H9 (cell line): ENCODE data around the gene CACNA1I. TPM values are rescaled to one million over a fixed set of nuclear protein-coding genes. Genes with fewer than 3 reads are reported as not detected.

Source experiments
- DNase-seq: peaks from one replicate; pipeline ENCODE4 v3.0.0-alpha.2; 2017
- H2AFZ ChIP-seq: one replicate; pipeline ENCODE4 v1.6.1; 2013; ENCODE audit warnings: mild to moderate bottlenecking, low read length, control low read depth, moderate library complexity
- H2AK5ac ChIP-seq: 2 replicates; pipeline ENCODE4 v1.6.1; 2013; ENCODE audit warnings: low read length, control low read depth, mixed read lengths; ENCODE audit not compliant: insufficient read length
- H2BK120ac ChIP-seq: one replicate; pipeline ENCODE4 v1.6.1; 2013; ENCODE audit warnings: low read depth, mild to moderate bottlenecking, low read length, control low read depth, inconsistent platforms; ENCODE audit not compliant: poor library complexity, severe bottlenecking
- H2BK12ac ChIP-seq: 2 replicates; pipeline ENCODE4 v1.6.1; 2013; ENCODE audit warnings: low read length, control low read depth, mixed read lengths, low read depth; ENCODE audit not compliant: insufficient read length
- H2BK15ac ChIP-seq: 2 replicates; pipeline ENCODE4 v1.6.1; 2013; ENCODE audit warnings: low read depth, low read length, control low read depth
- H2BK20ac ChIP-seq: one replicate; pipeline ENCODE4 v1.6.1; 2013; ENCODE audit warnings: low read depth, mild to moderate bottlenecking, low read length, control low read depth, inconsistent platforms; ENCODE audit not compliant: poor library complexity, severe bottlenecking
- H2BK5ac ChIP-seq: 2 replicates; pipeline ENCODE4 v1.6.1; 2013; ENCODE audit warnings: low read length, control low read depth, mixed read lengths; ENCODE audit not compliant: insufficient read length
- H3K14ac ChIP-seq: 2 replicates; pipeline ENCODE4 v1.6.1; 2013; ENCODE audit warnings: low read length, control low read depth; ENCODE audit not compliant: insufficient read depth
- H3K18ac ChIP-seq: 2 replicates; pipeline ENCODE4 v1.6.1; 2013; ENCODE audit warnings: low read depth, mild to moderate bottlenecking, mixed read lengths, low read length, control low read depth; ENCODE audit not compliant: insufficient read length
- H3K23ac ChIP-seq: 2 replicates; pipeline ENCODE4 v1.6.1; 2013; ENCODE audit warnings: low read length, control low read depth, mixed read lengths, low read depth; ENCODE audit not compliant: insufficient read length
- H3K23me2 ChIP-seq: 2 replicates; pipeline ENCODE4 v1.6.1; 2013; ENCODE audit warnings: low read depth, mild to moderate bottlenecking, mixed read lengths, low read length, control low read depth; ENCODE audit not compliant: insufficient read length, poor library complexity, severe bottlenecking
- H3K27ac ChIP-seq: 2 replicates; pipeline ENCODE4 v1.5.1; 2013; ENCODE audit warnings: low read length, control low read depth, mixed read lengths, low read depth; ENCODE audit not compliant: insufficient read length
- H3K27me3 ChIP-seq: 2 replicates; pipeline ENCODE4 v1.6.1; 2013; ENCODE audit warnings: low read length, control low read depth, inconsistent platforms; ENCODE audit not compliant: insufficient read depth
- H3K4ac ChIP-seq: 2 replicates; pipeline ENCODE4 v1.6.1; 2013; ENCODE audit warnings: low read depth, mild to moderate bottlenecking, control low read depth, inconsistent platforms, low read length, moderate library complexity
- H3K4me1 ChIP-seq: 2 replicates; pipeline ENCODE4 v1.6.1; 2013; ENCODE audit warnings: low read length, control low read depth, inconsistent platforms; ENCODE audit not compliant: insufficient read depth
- H3K4me2 ChIP-seq: 2 replicates; pipeline ENCODE4 v1.6.1; 2013; ENCODE audit warnings: low read length, control low read depth, mixed read lengths; ENCODE audit not compliant: insufficient read length, insufficient read depth
- H3K56ac ChIP-seq: 2 replicates; pipeline ENCODE4 v1.6.1; 2013; ENCODE audit warnings: low read depth, mild to moderate bottlenecking, mixed read lengths, low read length, control low read depth; ENCODE audit not compliant: insufficient read length
- H3K79me1 ChIP-seq: 2 replicates; pipeline ENCODE4 v1.6.1; 2013; ENCODE audit warnings: low read depth, mild to moderate bottlenecking, moderate library complexity, low read length, control low read depth, inconsistent platforms; ENCODE audit not compliant: insufficient read depth, poor library complexity, severe bottlenecking
- H3K79me2 ChIP-seq: 2 replicates; pipeline ENCODE4 v1.6.1; 2013; ENCODE audit warnings: low read length, control low read depth, inconsistent platforms; ENCODE audit not compliant: insufficient read depth
- H3K9ac ChIP-seq: 2 replicates; pipeline ENCODE4 v1.6.1; 2013; ENCODE audit warnings: low read length, control low read depth, mixed read lengths; ENCODE audit not compliant: insufficient read length; ENCODE audit errors: extremely low read depth
- H3K9me3 ChIP-seq: one replicate; pipeline ENCODE4 v1.6.1; 2013; ENCODE audit warnings: low read depth, low read length, inconsistent platforms; ENCODE audit not compliant: control insufficient read depth
- H3T11ph ChIP-seq: one replicate; pipeline ENCODE4 v1.6.1; 2013; ENCODE audit warnings: mild to moderate bottlenecking, low read length, control low read depth, inconsistent platforms
- H4K20me1 ChIP-seq: one replicate; pipeline ENCODE4 v1.6.1; 2013; ENCODE audit not compliant: control insufficient read depth, insufficient read length, insufficient read depth
- H4K5ac ChIP-seq: 2 replicates; pipeline ENCODE4 v1.6.1; 2013; ENCODE audit warnings: low read depth, mild to moderate bottlenecking, mixed read lengths, low read length, control low read depth; ENCODE audit not compliant: insufficient read length
- H4K8ac ChIP-seq: replicated peaks from 2 replicates; pipeline ENCODE4 v1.6.1; 2013; ENCODE audit warnings: low read length, control low read depth, mixed read lengths, low read depth; ENCODE audit not compliant: insufficient read length
- H4K91ac ChIP-seq: 2 replicates; pipeline ENCODE4 v1.6.1; 2013; ENCODE audit warnings: low read depth, mild to moderate bottlenecking, moderate library complexity, mixed read lengths, low read length, control low read depth; ENCODE audit not compliant: insufficient read length
- H3K27ac Mint-ChIP-seq, 3 experiments: 2 replicates in 2 of 3; 3 replicates in 1 of 3; pipeline ENCODE4 v1.8.0; 2020 to 2021; ENCODE audit warnings: mixed read lengths in 3 of 3, mild to moderate bottlenecking in 1 of 3, moderate library complexity in 1 of 3
- H3K27me3 Mint-ChIP-seq: 2 replicates; pipeline ENCODE4 v1.8.0; 2021; ENCODE audit warnings: low read depth, mild to moderate bottlenecking, moderate library complexity, mixed read lengths
- H3K36me3 Mint-ChIP-seq, 3 experiments: 2 replicates in 2 of 3; 3 replicates in 1 of 3; pipeline ENCODE4 v1.8.0; 2020 to 2021; ENCODE audit warnings: low read depth in 3 of 3, mixed read lengths in 3 of 3; ENCODE audit not compliant: insufficient read depth in 1 of 3
- H3K4me1 Mint-ChIP-seq, 2 experiments: 2 replicates each; pipeline ENCODE4 v1.8.0; 2020; ENCODE audit warnings: mixed read lengths in 2 of 2
- H3K4me3 Mint-ChIP-seq, 2 experiments: 2 replicates in 1 of 2; 3 replicates in 1 of 2; pipeline ENCODE4 v1.8.0; 2020 to 2021; ENCODE audit warnings: mild to moderate bottlenecking in 2 of 2, mixed read lengths in 2 of 2, moderate library complexity in 1 of 2
- H3K9me3 Mint-ChIP-seq, 2 experiments: 2 replicates in 1 of 2; 3 replicates in 1 of 2; pipeline ENCODE4 v1.8.0; 2020; ENCODE audit warnings: mild to moderate bottlenecking in 2 of 2, mixed read lengths in 2 of 2, moderate library complexity in 1 of 2
- WGBS: extraction: QIAGEN DNeasy Blood & Tissue Kit; methylation state at CpG from one replicate; pipeline ENCODE4 v1.1.7; 2013; ENCODE audit warnings: missing lambda C conversion rate, low lambda C conversion rate, mixed read lengths; ENCODE audit not compliant: insufficient read length; ENCODE audit errors: extremely low coverage; 5-methylcytosine and 5-hydroxymethylcytosine counted together
- total RNA-seq: library from RNA; stranded (reverse); gene quantifications from 2 replicates; pipeline ENCODE4 v1.2.1, GENCODE V29; 2021
- TF ChIP-seq, protein P1 (sequence below): fragments of 200-600 bp; sonication (generic); conservative IDR thresholded peaks from 3 replicates; pipeline ENCODE4 v1.8.0; 2021; ENCODE audit warnings: antibody characterized with exemption, mild to moderate bottlenecking

CACNA1I gene
- total RNA-seq, 1 experiment from 2014 or later: 0.50 TPM

DNA sequence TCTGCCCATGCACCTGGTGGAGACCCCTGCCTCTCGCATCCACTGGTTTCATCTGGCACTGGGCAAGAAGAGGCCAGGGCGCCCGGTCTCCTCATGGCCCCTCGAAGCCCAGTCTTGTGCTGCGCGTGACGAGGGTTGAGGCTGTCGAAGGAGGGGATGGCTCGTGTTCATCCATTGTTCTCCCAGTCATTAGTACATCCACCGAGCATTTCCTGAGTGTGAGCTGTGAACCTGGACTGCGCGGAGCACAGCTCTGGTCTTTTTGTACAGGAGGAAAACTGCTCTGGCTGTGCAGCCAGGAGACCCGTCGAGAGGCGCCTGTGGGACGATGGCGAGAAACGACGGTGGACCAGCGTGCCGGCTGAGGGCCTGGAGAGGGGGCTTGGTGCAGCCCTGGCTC lies 6.8 kb downstream of the CACNA1I start:
- no CpG with 5 or more reads among the region's 21 CpGs for WGBS

More for the DNA sequence above, 6.8 kb downstream of the CACNA1I start:
- Histone ChIP-seq H4K8ac (no peak overlapping the region), H3K23me2 (no peaks in the 10 kb centered on the region), H3K79me2 (no peaks in the 10 kb centered on the region), H2BK120ac (no peak overlapping the region), H4K20me1 (no peaks in the 10 kb centered on the region), H3K9me3 (no peaks in the 10 kb centered on the region), H2BK5ac (no peak overlapping the region), H2BK20ac (no peak overlapping the region), H3K9ac (no peak overlapping the region), H2BK15ac (no peak overlapping the region), H3K23ac (no peak overlapping the region), H3K4me1 (no peaks in the 10 kb centered on the region), H3K27ac (no peak overlapping the region), H3K79me1 (no peaks in the 10 kb centered on the region), H3T11ph (no peak overlapping the region), H3K56ac (no peak overlapping the region), H3K27me3 (no peaks in the 10 kb centered on the region), H2AK5ac (no peak overlapping the region), H4K91ac (no peak overlapping the region), H3K4ac (no peak overlapping the region), H4K5ac (no peak overlapping the region), H3K14ac (no peak overlapping the region; the same call in 1 of the 2 replicates), H3K4me2 (no peak overlapping the region), H2BK12ac (no peak overlapping the region), H3K18ac (no peak overlapping the region), H2AFZ (no peak overlapping the region)
- H3K36me3 Mint-ChIP-seq: no peaks in the 10 kb centered on the region; a peak in 1 of 7 replicates
- H3K27me3 Mint-ChIP-seq: peaks cover 27% of the 10 kb centered on the region
- TF ChIP-seq, protein P1, sequence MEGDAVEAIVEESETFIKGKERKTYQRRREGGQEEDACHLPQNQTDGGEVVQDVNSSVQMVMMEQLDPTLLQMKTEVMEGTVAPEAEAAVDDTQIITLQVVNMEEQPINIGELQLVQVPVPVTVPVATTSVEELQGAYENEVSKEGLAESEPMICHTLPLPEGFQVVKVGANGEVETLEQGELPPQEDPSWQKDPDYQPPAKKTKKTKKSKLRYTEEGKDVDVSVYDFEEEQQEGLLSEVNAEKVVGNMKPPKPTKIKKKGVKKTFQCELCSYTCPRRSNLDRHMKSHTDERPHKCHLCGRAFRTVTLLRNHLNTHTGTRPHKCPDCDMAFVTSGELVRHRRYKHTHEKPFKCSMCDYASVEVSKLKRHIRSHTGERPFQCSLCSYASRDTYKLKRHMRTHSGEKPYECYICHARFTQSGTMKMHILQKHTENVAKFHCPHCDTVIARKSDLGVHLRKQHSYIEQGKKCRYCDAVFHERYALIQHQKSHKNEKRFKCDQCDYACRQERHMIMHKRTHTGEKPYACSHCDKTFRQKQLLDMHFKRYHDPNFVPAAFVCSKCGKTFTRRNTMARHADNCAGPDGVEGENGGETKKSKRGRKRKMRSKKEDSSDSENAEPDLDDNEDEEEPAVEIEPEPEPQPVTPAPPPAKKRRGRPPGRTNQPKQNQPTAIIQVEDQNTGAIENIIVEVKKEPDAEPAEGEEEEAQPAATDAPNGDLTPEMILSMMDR: no peak
- no peak overlapping the region; a peak in 1 of 5 replicates for H3K4me3 Mint-ChIP-seq
- DNase-seq: no peak
- no peaks in the 10 kb centered on the region for H3K9me3 Mint-ChIP-seq
- peaks cover 8 to 17% of the 10 kb centered on the region in 2 experiments for H3K4me1 Mint-ChIP-seq
- no peak overlapping the region; a peak in 1 of 7 replicates for H3K27ac Mint-ChIP-seq
